Measurements from ENCODE around the gene NUB1.
A peak's percentile ranks its signal among the peaks of the same experiment; 100 is the strongest.

The NUB1 gene

GRCh38 chr7:151346470-151346769, 4.8 kb downstream of the NUB1 start:
- no peak for DNase-seq

GRCh38 chr7:151347200-151347599, 5.6 kb downstream of the NUB1 start:
- DNase-seq = no peak

GRCh38 chr7:151348970-151349369, 7.4 kb downstream of the NUB1 start:
- no peak for DNase-seq

GRCh38 chr7:151349507-151349853, 7.9 kb downstream of the NUB1 start:
- no peak for DNase-seq

GRCh38 chr7:151351027-151351426, 9.4 kb downstream of the NUB1 start:
- DNase-seq = peak; percentile 48

- peak; percentile 57 for DNase-seq
Measured at GRCh38 chr7:151351967-151352366, 10.4 kb downstream of the NUB1 start.

GRCh38 chr7:151352512-151352911, 10.9 kb downstream of the NUB1 start:
- no peak for DNase-seq

- no peak for DNase-seq
Measured at GRCh38 chr7:151361193-151361959, 19.8 kb downstream of the NUB1 start.

GRCh38 chr7:151363182-151363581, 21.6 kb downstream of the NUB1 start:
- no peak for DNase-seq

GRCh38 chr7:151366166-151366879, 24.7 kb downstream of the NUB1 start:
- no peak for DNase-seq

GRCh38 chr7:151366880-151367222, 25.2 kb downstream of the NUB1 start:
- no peak for DNase-seq

- DNase-seq = no peak
Measured at GRCh38 chr7:151367284-151367683, 25.7 kb downstream of the NUB1 start.

GRCh38 chr7:151368136-151368571, 26.5 kb downstream of the NUB1 start:
- peak; percentile 82 for DNase-seq

- DNase-seq = no peak
Measured at GRCh38 chr7:151371266-151371665, 29.7 kb downstream of the NUB1 start.

- no peak for DNase-seq
Measured at GRCh38 chr7:151372612-151373265, 31.1 kb downstream of the NUB1 start.

GRCh38 chr7:151373599-151373998, 32.0 kb downstream of the NUB1 start:
- no peak for DNase-seq

GRCh38 chr7:151374139-151374538, 32.5 kb downstream of the NUB1 start:
- DNase-seq = no peak

GRCh38 chr7:151374726-151375125, 33.1 kb downstream of the NUB1 start:
- DNase-seq = no peak

GRCh38 chr7:151375530-151376217, 34.1 kb downstream of the NUB1 start:
- no peak for DNase-seq

GRCh38 chr7:151376218-151376902, 34.7 kb downstream of the NUB1 start:
- DNase-seq = no peak

GRCh38 chr7:151377406-151377805, 35.8 kb downstream of the NUB1 start:
- DNase-seq = no peak

GRCh38 chr7:151378011-151378410, 36.4 kb downstream of the NUB1 start:
- DNase-seq = no peak

Data from activated naive CD4-positive, alpha-beta T cell treated with Interleukin-2 at 50 U/mL for 16 hours (primary cell).